ENCODE measurements around the gene LAMP2. TPM values are rescaled to one million over a fixed set of nuclear protein-coding genes. Genes with fewer than 3 reads are reported as not detected.

Gene LAMP2
- total RNA-seq, 1 donor from 2014 or later = 29.6 TPM

- H3F3A ChIP-seq (ENCODE audit: low read depth) = no peaks in the 10 kb centered on the region
- H3K9me3 ChIP-seq (ENCODE audit: low read depth) = no peaks in the 10 kb centered on the region
- no peaks in the 10 kb centered on the region for H3K79me2 ChIP-seq (ENCODE audit: low read depth)
- Mint-ChIP-seq H3K9me3 (peaks cover 20% of the 10 kb centered on the region), H3K27me3 (ENCODE audit: insufficient read depth, low read depth) (peaks cover 9% of the 10 kb centered on the region), H3K36me3 (no peaks in the 10 kb centered on the region), H3K4me1 (no peaks in the 10 kb centered on the region), H3K27ac (no peak overlapping the region), H3K4me3 (no peak overlapping the region)
- H3K4me2 ChIP-seq = no peak overlapping the region
- TF ChIP-seq CTCF (IDR thresholded peaks at IDR 0.05) (no peak), EZH2phosphoT487 (IDR thresholded peaks at IDR 0.05) (no peak), EZH2 (IDR thresholded peaks at IDR 0.05) (no peak)
- H3K4me1 ChIP-seq = no peaks in the 10 kb centered on the region
- H3K4me3 ChIP-seq = no peak overlapping the region
- H4K20me1 ChIP-seq (ENCODE audit: low read depth) = no peaks in the 10 kb centered on the region
- no peak overlapping the region for H2AFZ ChIP-seq (replicated peaks)
- H3K36me3 ChIP-seq = no peaks in the 10 kb centered on the region
- H3K27ac ChIP-seq = no peak overlapping the region
- no peaks in the 10 kb centered on the region for H3K27me3 ChIP-seq
- DNase-seq (ENCODE audit: low spot score) = no peak
- no peak overlapping the region for H3K9ac ChIP-seq
Observed at GRCh38 chrX:120406638-120407037, 62.5 kb downstream of the LAMP2 start.

- Histone ChIP-seq H4K20me1 (ENCODE audit: low read depth) (no peaks in the 10 kb centered on the region), H3K4me2 (no peak overlapping the region), H2AFZ (replicated peaks) (no peak overlapping the region), H3K9me3 (ENCODE audit: low read depth) (no peaks in the 10 kb centered on the region), H3K4me3 (no peak overlapping the region), H3K27me3 (no peaks in the 10 kb centered on the region), H3F3A (ENCODE audit: low read depth) (no peaks in the 10 kb centered on the region), H3K9ac (no peak overlapping the region), H3K27ac (no peak overlapping the region), H3K36me3 (no peaks in the 10 kb centered on the region), H3K4me1 (no peaks in the 10 kb centered on the region), H3K79me2 (ENCODE audit: low read depth) (no peaks in the 10 kb centered on the region)
- Mint-ChIP-seq H3K4me1 (no peaks in the 10 kb centered on the region), H3K27me3 (ENCODE audit: insufficient read depth, low read depth) (peaks cover 4% of the 10 kb centered on the region), H3K4me3 (no peak overlapping the region), H3K27ac (no peak overlapping the region), H3K9me3 (peaks cover 7% of the 10 kb centered on the region), H3K36me3 (no peaks in the 10 kb centered on the region)
- DNase-seq (ENCODE audit: low spot score) = no peak
- no peak for TF ChIP-seq EZH2phosphoT487 (IDR thresholded peaks at IDR 0.05)
- TF ChIP-seq CTCF (IDR thresholded peaks at IDR 0.05) = no peak
- no peak for TF ChIP-seq EZH2 (IDR thresholded peaks at IDR 0.05)
Observed at GRCh38 chrX:120402369-120402768, 66.7 kb downstream of the LAMP2 start.

- Mint-ChIP-seq H3K4me1 (no peaks in the 10 kb centered on the region), H3K9me3 (peaks cover 6% of the 10 kb centered on the region), H3K36me3 (no peaks in the 10 kb centered on the region), H3K27me3 (ENCODE audit: insufficient read depth, low read depth) (no peaks in the 10 kb centered on the region), H3K4me3 (no peak overlapping the region), H3K27ac (no peak overlapping the region)
- H3K79me2 ChIP-seq (ENCODE audit: low read depth) = no peaks in the 10 kb centered on the region
- H2AFZ ChIP-seq (replicated peaks) = no peak overlapping the region
- no peak overlapping the region for H3K9ac ChIP-seq
- H3K27ac ChIP-seq = no peak overlapping the region
- no peak overlapping the region for H3K4me3 ChIP-seq
- no peak for DNase-seq (ENCODE audit: low spot score)
- no peaks in the 10 kb centered on the region for H4K20me1 ChIP-seq (ENCODE audit: low read depth)
- H3K4me2 ChIP-seq = no peak overlapping the region
- TF ChIP-seq CTCF (IDR thresholded peaks at IDR 0.05) = no peak
- TF ChIP-seq EZH2phosphoT487 (IDR thresholded peaks at IDR 0.05) = no peak
- no peak for TF ChIP-seq EZH2 (IDR thresholded peaks at IDR 0.05)
- no peaks in the 10 kb centered on the region for H3K9me3 ChIP-seq (ENCODE audit: low read depth)
- no peaks in the 10 kb centered on the region for H3K36me3 ChIP-seq
- H3K4me1 ChIP-seq = no peaks in the 10 kb centered on the region
- H3F3A ChIP-seq (ENCODE audit: low read depth) = no peaks in the 10 kb centered on the region
- H3K27me3 ChIP-seq = no peaks in the 10 kb centered on the region
Observed at GRCh38 chrX:120401301-120401700, 67.8 kb downstream of the LAMP2 start.
